B cell (primary cell): ENCODE results near the gene SH2D3C. TPM values are rescaled to one million over a fixed set of nuclear protein-coding genes. Genes with fewer than 3 reads are reported as not detected.

ENCODE experiments used
- ATAC-seq: fragments of 200-7000 bp; cut with Tn5 transposase; one replicate; pipeline ENCODE4 v1.10.0; 2021; ENCODE audit warnings: low read depth, mild to moderate bottlenecking, moderate number of reproducible peaks, moderate library complexity
- CTCF ChIA-PET: fragments of 350-600 bp; sonication (Branson Sonifier 250); formaldehyde crosslinking; loops from one replicate; lab custom pipeline; 2021; ENCODE audit warnings: antibody characterized with exemption, inconsistent platforms; lab: Charles Lee
- POLR2A ChIA-PET: fragments of 350-600 bp; sonication (Branson Sonifier 250); formaldehyde crosslinking; loops from one replicate; lab custom pipeline; 2021; ENCODE audit warnings: antibody characterized with exemption; lab: Charles Lee
- DNase-seq: peaks from one replicate; pipeline ENCODE4 v3.0.0; 2013
- H2AFZ ChIP-seq: 2 replicates; pipeline ENCODE4 v1.6.1; 2012; ENCODE audit warnings: mild to moderate bottlenecking, low read depth, low read length; ENCODE audit not compliant: insufficient read depth, poor library complexity, severe bottlenecking
- H3K27ac ChIP-seq, 2 donors: 1 replicate in 1 of 2; 2 replicates in 1 of 2; pipeline ENCODE4 v1.5.1; 2012 to 2013; ENCODE audit warnings: low read length in 2 of 2, mild to moderate bottlenecking in 2 of 2, moderate library complexity in 1 of 2
- H3K27me3 ChIP-seq, 4 experiments: fragments of 200-600 bp in 1 of 4; sonication (generic) in 1 of 4; replicated peaks in 1 of 4; 1 replicate in 2 of 4; 2 replicates in 2 of 4; pipeline versions ENCODE4 v1.6.1 to v1.7.0; 2013 to 2016; ENCODE audit warnings: low read length in 3 of 4, mild to moderate bottlenecking in 2 of 4, mixed read lengths in 1 of 4, moderate library complexity in 1 of 4; ENCODE audit not compliant: insufficient read depth in 4 of 4, control insufficient read depth in 3 of 4; ENCODE audit errors: control extremely low read depth in 1 of 4
- H3K36me3 ChIP-seq, 2 experiments: replicated peaks in 1 of 2; 1 replicate in 1 of 2; 2 replicates in 1 of 2; pipeline versions ENCODE4 v1.6.1 to v1.7.1; 2013; ENCODE audit warnings: low read length in 1 of 2; ENCODE audit not compliant: insufficient read depth in 2 of 2, control insufficient read depth in 1 of 2; ENCODE audit errors: control extremely low read depth in 1 of 2, extremely low read depth in 1 of 2
- H3K4me1 ChIP-seq, 2 donors: fragments of 200-600 bp in 1 of 2; sonication (generic) in 1 of 2; 1 replicate in 1 of 2; 2 replicates in 1 of 2; pipeline versions ENCODE4 v1.5.1 to v1.6.1; 2013 to 2017; ENCODE audit warnings: low read length in 2 of 2; ENCODE audit not compliant: control insufficient read depth in 2 of 2, insufficient read depth in 2 of 2
- H3K4me2 ChIP-seq: replicated peaks from 2 replicates; pipeline ENCODE3; 2012; ENCODE audit warnings: mild to moderate bottlenecking, low read depth, low read length; ENCODE audit not compliant: poor library complexity, severe bottlenecking
- H3K4me3 ChIP-seq, 5 experiments: fragments of 200-600 bp in 1 of 5; sonication (generic) in 1 of 5; 1 replicate in 3 of 5; 2 replicates in 2 of 5; pipeline versions ENCODE4 v1.5.1 to v1.7.0; 2011 to 2016; ENCODE audit warnings: low read length in 4 of 5, mild to moderate bottlenecking in 4 of 5, low read depth in 2 of 5, control low read depth in 1 of 5, moderate library complexity in 1 of 5; ENCODE audit not compliant: insufficient read depth in 1 of 5; ENCODE audit errors: control extremely low read depth in 1 of 5, extremely low read depth in 1 of 5
- H3K79me2 ChIP-seq: fragments of 200-600 bp; sonication (generic); one replicate; pipeline ENCODE4 v1.6.0; 2016; ENCODE audit warnings: low read length; ENCODE audit not compliant: control insufficient read depth, insufficient read depth
- H3K9ac ChIP-seq: fragments of 200-600 bp; sonication (generic); 2 replicates; pipeline ENCODE4 v1.6.1; 2017; ENCODE audit warnings: mild to moderate bottlenecking, low read length, moderate library complexity
- H3K9me3 ChIP-seq, 3 donors: one replicate each; pipeline versions ENCODE4 v1.6.1 to v1.7.1; 2013; ENCODE audit warnings: low read length in 2 of 3; ENCODE audit not compliant: control insufficient read depth in 2 of 3, insufficient read depth in 1 of 3; ENCODE audit errors: control extremely low read depth in 1 of 3
- H4K20me1 ChIP-seq: 2 replicates; pipeline ENCODE4 v1.6.0; 2012; ENCODE audit warnings: mild to moderate bottlenecking, low read length; ENCODE audit not compliant: insufficient read depth, control insufficient read depth, poor library complexity, severe bottlenecking
- H3K27ac Mint-ChIP-seq: one replicate; pipeline ENCODE4 v1.8.0; 2021; ENCODE audit warnings: mixed read lengths
- H3K27me3 Mint-ChIP-seq: one replicate; pipeline ENCODE4 v1.8.0; 2021; ENCODE audit warnings: mixed read lengths
- H3K4me1 Mint-ChIP-seq: one replicate; pipeline ENCODE4 v1.8.0; 2021; ENCODE audit warnings: mixed read lengths
- H3K4me3 Mint-ChIP-seq: one replicate; pipeline ENCODE4 v1.8.0; 2021; ENCODE audit warnings: mixed read lengths
- H3K9me3 Mint-ChIP-seq: one replicate; pipeline ENCODE4 v1.8.0; 2022; ENCODE audit warnings: mixed read lengths; ENCODE audit not compliant: insufficient read depth
- EZH2 ChIP-seq: IDR thresholded peaks from 2 replicates; pipeline ENCODE4 v1.6.1; 2012; ENCODE audit warnings: borderline replicate concordance, low read depth, mild to moderate bottlenecking, moderate library complexity, low read length; ENCODE audit not compliant: insufficient read depth, poor library complexity, severe bottlenecking
- WGBS: methylation state at CpG from one replicate; pipeline ENCODE4 v1.1.5; 2013; ENCODE audit warnings: missing lambda C conversion rate; ENCODE audit not compliant: insufficient coverage; 5-methylcytosine and 5-hydroxymethylcytosine counted together
- intact Hi-C: fragments of 100-400 bp; cut with micrococcal nuclease; formaldehyde crosslinking; loops from one replicate; pipeline ENCODE4 v1.10.0; 2022
- polyA plus RNA-seq: library from polyadenylated mRNA; depleted of rRNA; stranded (reverse); fragments of >200 nt; gene quantifications from 2 replicates; pipeline ENCODE4 v1.2.3, GENCODE V29; 2012
- total RNA-seq, 2 donors: library from RNA; stranded (reverse); fragments of 120-200 nt in 1 of 2; gene quantifications; 1 replicate in 1 of 2; 2 replicates in 1 of 2; pipeline versions ENCODE4 v1.2.3 to v1.2.4, GENCODE V29; 2013 to 2022
- TF ChIP-seq, protein P1 (sequence below): fragments of 200-600 bp; IDR thresholded peaks from one replicate; pipeline ENCODE4 v1.8.0; 2022; ENCODE audit warnings: antibody characterized with exemption, mild to moderate bottlenecking

Gene SH2D3C
- total and polyA plus RNA-seq, 2 donors (not counting 1 experiment from before 2014, with no cell fraction given): 66.3 to 85.5 TPM

DNA sequence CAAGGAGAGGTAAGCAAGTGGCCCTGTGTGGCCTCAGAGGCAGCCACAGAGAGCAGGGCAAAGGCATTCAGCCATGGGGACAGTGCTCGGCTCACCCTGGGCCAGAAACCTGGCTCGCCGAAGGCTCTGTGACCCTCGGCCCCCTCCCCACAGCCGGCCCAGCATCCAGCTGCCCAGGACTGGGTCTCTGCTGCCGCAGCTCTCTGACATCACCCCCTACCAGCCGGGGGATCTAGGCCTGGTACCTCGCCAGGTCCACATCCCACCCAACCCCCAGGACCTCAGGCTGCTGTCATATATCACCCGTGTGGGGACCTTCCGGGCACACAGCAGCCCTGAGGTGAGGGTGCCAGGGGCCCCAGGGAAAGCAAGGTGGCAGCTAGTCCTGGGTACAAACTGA, 65.6 kb downstream of the SH2D3C start:
- CTCF ChIA-PET: no interaction called here
- intact Hi-C loops: no loop called here
- peaks cover 9 to 16% of the 10 kb centered on the region in 2 donors for H3K4me1 ChIP-seq
- POLR2A ChIA-PET: no interaction called here
- H3K9me3 Mint-ChIP-seq: no peaks in the 10 kb centered on the region
- no peak overlapping the region for H3K27ac ChIP-seq
- H3K4me2 ChIP-seq: no peak overlapping the region
- H2AFZ ChIP-seq: no peak overlapping the region
- 98% methylated on average over 9 of the region's 10 CpGs for WGBS
- H3K79me2 ChIP-seq: peaks cover 3% of the 10 kb centered on the region
- peak overlapping the region; percentile 47 for H3K4me3 Mint-ChIP-seq
- H4K20me1 ChIP-seq: no peaks in the 10 kb centered on the region
- no peak overlapping the region for H3K9ac ChIP-seq
- ATAC-seq (no peak), DNase-seq (no peak)
- no peak overlapping the region for H3K27ac Mint-ChIP-seq
- H3K27me3 ChIP-seq: no peaks in the 10 kb centered on the region
- no peaks in the 10 kb centered on the region for H3K36me3 ChIP-seq
- H3K4me1 Mint-ChIP-seq: peaks cover 21% of the 10 kb centered on the region
- no peaks in the 10 kb centered on the region for H3K27me3 Mint-ChIP-seq
- H3K4me3 ChIP-seq: no peak overlapping the region
- H3K9me3 ChIP-seq: no peaks in the 10 kb centered on the region
- TF ChIP-seq, protein P1, sequence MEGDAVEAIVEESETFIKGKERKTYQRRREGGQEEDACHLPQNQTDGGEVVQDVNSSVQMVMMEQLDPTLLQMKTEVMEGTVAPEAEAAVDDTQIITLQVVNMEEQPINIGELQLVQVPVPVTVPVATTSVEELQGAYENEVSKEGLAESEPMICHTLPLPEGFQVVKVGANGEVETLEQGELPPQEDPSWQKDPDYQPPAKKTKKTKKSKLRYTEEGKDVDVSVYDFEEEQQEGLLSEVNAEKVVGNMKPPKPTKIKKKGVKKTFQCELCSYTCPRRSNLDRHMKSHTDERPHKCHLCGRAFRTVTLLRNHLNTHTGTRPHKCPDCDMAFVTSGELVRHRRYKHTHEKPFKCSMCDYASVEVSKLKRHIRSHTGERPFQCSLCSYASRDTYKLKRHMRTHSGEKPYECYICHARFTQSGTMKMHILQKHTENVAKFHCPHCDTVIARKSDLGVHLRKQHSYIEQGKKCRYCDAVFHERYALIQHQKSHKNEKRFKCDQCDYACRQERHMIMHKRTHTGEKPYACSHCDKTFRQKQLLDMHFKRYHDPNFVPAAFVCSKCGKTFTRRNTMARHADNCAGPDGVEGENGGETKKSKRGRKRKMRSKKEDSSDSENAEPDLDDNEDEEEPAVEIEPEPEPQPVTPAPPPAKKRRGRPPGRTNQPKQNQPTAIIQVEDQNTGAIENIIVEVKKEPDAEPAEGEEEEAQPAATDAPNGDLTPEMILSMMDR: no peak
- TF ChIP-seq EZH2: no peak

DNA sequence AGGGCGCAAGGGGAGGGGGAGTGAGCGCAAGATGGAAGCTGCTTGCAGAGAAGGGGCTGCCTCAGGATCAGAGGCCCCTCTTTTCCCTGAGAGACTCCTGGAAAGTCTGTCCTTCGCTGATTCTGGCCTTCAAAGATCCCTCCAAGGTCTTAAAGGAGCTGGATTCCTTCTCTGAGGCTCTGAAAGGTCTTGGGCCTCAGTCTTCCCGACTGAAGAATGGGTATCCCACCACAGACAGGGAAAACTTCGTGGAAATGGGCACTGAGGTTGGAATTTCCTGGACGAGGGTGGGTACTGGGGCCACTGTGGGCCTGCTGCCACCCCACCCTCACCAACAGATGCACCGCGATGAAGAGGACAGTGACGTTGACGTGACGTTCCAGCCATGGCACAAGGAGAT, 66.1 kb downstream of the SH2D3C start:
- Histone ChIP-seq H2AFZ (no peak overlapping the region), H3K27me3 (no peaks in the 10 kb centered on the region), H3K9me3 (no peaks in the 10 kb centered on the region), H3K4me1 (peaks cover 9 to 16% of the 10 kb centered on the region in 2 donors), H3K79me2 (peaks cover 3% of the 10 kb centered on the region), H3K9ac (no peak overlapping the region), H3K4me2 (no peak overlapping the region), H3K4me3 (no peak overlapping the region), H3K36me3 (no peaks in the 10 kb centered on the region), H3K27ac (no peak overlapping the region), H4K20me1 (no peaks in the 10 kb centered on the region)
- no peaks in the 10 kb centered on the region for H3K27me3 Mint-ChIP-seq
- no peak for TF ChIP-seq EZH2
- TF ChIP-seq, protein P1: no peak
- peaks cover 24% of the 10 kb centered on the region for H3K4me1 Mint-ChIP-seq
- 98% methylated on average over 9 of the region's 11 CpGs for WGBS
- ATAC-seq: no peak
- H3K9me3 Mint-ChIP-seq: no peaks in the 10 kb centered on the region
- no peak overlapping the region for H3K27ac Mint-ChIP-seq
- no peak for DNase-seq
- CTCF ChIA-PET: no interaction called here
- peak overlapping the region; percentile 47 for H3K4me3 Mint-ChIP-seq
- intact Hi-C loops: no loop called here
- POLR2A ChIA-PET: interaction anchor here (0.7 kb wide), 1 partner anchor 261 kb away, joined by 3 read pairs; the partner anchor contains the start of genes LRSAM1 and RPL12
